ENCODE measurements around the gene NR1I2.

Gene NR1I2

GRCh38 chr3:119781330-119782198, at the start of gene NR1I2:
Gene NR1I2 (plus strand): TSS chr3:119782101.
- DNase-seq: no peak

GRCh38 chr3:119733812-119734211, 48.1 kb upstream of the NR1I2 start:
- DNase-seq: no peak

- no peak for DNase-seq
These were observed 43.2 kb upstream of the NR1I2 start for GRCh38 chr3:119738741-119739140.

GRCh38 chr3:119741657-119742590, 40.0 kb upstream of the NR1I2 start:
- no peak for DNase-seq

- DNase-seq: no peak
These were observed 38.0 kb upstream of the NR1I2 start for GRCh38 chr3:119743921-119744320.

- no peak for DNase-seq
These were observed 36.0 kb upstream of the NR1I2 start for GRCh38 chr3:119745942-119746341.

- no peak for DNase-seq
These were observed 35.5 kb upstream of the NR1I2 start for GRCh38 chr3:119746423-119746822.

- DNase-seq: no peak
These were observed 34.5 kb upstream of the NR1I2 start for GRCh38 chr3:119747357-119747756.

GRCh38 chr3:119748991-119749390, 32.9 kb upstream of the NR1I2 start:
- DNase-seq: no peak

- no peak for DNase-seq
These were observed 30.5 kb upstream of the NR1I2 start for GRCh38 chr3:119751423-119751822.

GRCh38 chr3:119759962-119760361, 21.9 kb upstream of the NR1I2 start:
- DNase-seq: no peak

GRCh38 chr3:119762876-119763275, 19.0 kb upstream of the NR1I2 start:
- DNase-seq: no peak

GRCh38 chr3:119763466-119763865, 18.4 kb upstream of the NR1I2 start:
- no peak for DNase-seq

- DNase-seq: no peak
These were observed 16.7 kb upstream of the NR1I2 start for GRCh38 chr3:119765239-119765638.

- DNase-seq: no peak
These were observed 13.8 kb upstream of the NR1I2 start for GRCh38 chr3:119767936-119768601.

- no peak for DNase-seq
These were observed 13.1 kb upstream of the NR1I2 start for GRCh38 chr3:119768668-119769393.

- no peak for DNase-seq
These were observed 12.3 kb upstream of the NR1I2 start for GRCh38 chr3:119769394-119770149.

- DNase-seq: no peak
These were observed 7.5 kb upstream of the NR1I2 start for GRCh38 chr3:119774444-119774843.

- no peak for DNase-seq
These were observed 5.6 kb upstream of the NR1I2 start for GRCh38 chr3:119776304-119776703.

- no peak for DNase-seq
These were observed 3.7 kb upstream of the NR1I2 start for GRCh38 chr3:119778176-119778575.

- DNase-seq: no peak
These were observed 3.1 kb upstream of the NR1I2 start for GRCh38 chr3:119778811-119779210.

Measured in activated naive CD4-positive, alpha-beta T cell treated with Interleukin-2 at 50 U/mL for 16 hours (primary cell).